Right kidney (tissue), 1 donor: Measurements from ENCODE around the gene EFNB1.

Experiments
- DNase-seq: peaks from one replicate; pipeline ENCODE4 v3.0.0-alpha.2; 2016

EFNB1 gene

GRCh38 chrX:68842781-68843581 is 14.2 kb downstream of the EFNB1 start:
- DNase-seq, result peak; percentile 36

GRCh38 chrX:68843992-68844391 is 15.2 kb downstream of the EFNB1 start:
- DNase-seq, result no peak

- DNase-seq, result no peak
Observed at GRCh38 chrX:68844581-68844980, 15.8 kb downstream of the EFNB1 start.

- DNase-seq, result no peak
Observed at GRCh38 chrX:68846536-68846935, 17.7 kb downstream of the EFNB1 start.

GRCh38 chrX:68847172-68847571 is 18.4 kb downstream of the EFNB1 start:
- no peak for DNase-seq

- DNase-seq, result no peak
Observed at GRCh38 chrX:68848189-68848940, 19.5 kb downstream of the EFNB1 start.

GRCh38 chrX:68851082-68851481 is 22.3 kb downstream of the EFNB1 start:
- DNase-seq, result no peak

- DNase-seq, result no peak
Observed at GRCh38 chrX:68852046-68852445, 23.2 kb downstream of the EFNB1 start.

- DNase-seq, result no peak
Observed at GRCh38 chrX:68853665-68854251, 24.9 kb downstream of the EFNB1 start.

GRCh38 chrX:68865300-68865699 is 36.5 kb downstream of the EFNB1 start:
- DNase-seq, result no peak

GRCh38 chrX:68865926-68866325 is 37.1 kb downstream of the EFNB1 start:
- no peak for DNase-seq

GRCh38 chrX:68867458-68868112 is 38.8 kb downstream of the EFNB1 start:
- DNase-seq, result no peak

GRCh38 chrX:68868316-68868715 is 39.5 kb downstream of the EFNB1 start:
- no peak for DNase-seq

GRCh38 chrX:68868902-68869800 is 40.3 kb downstream of the EFNB1 start:
- DNase-seq, result no peak

- DNase-seq, result no peak
Observed at GRCh38 chrX:68870357-68870756, 41.5 kb downstream of the EFNB1 start.

- no peak for DNase-seq
Observed at GRCh38 chrX:68872171-68872570, 43.4 kb downstream of the EFNB1 start.

- no peak for DNase-seq
Observed at GRCh38 chrX:68874076-68874475, 45.3 kb downstream of the EFNB1 start.

- no peak for DNase-seq
Observed at GRCh38 chrX:68876731-68877130, 47.9 kb downstream of the EFNB1 start.

GRCh38 chrX:68877606-68878005 is 48.8 kb downstream of the EFNB1 start:
- no peak for DNase-seq

- no peak for DNase-seq
Observed at GRCh38 chrX:68878977-68879645, 50.3 kb downstream of the EFNB1 start.
